HepG2 (cell line): ENCODE results near the gene ATP4A. TPM values are rescaled to one million over a fixed set of nuclear protein-coding genes. Genes with fewer than 3 reads are reported as not detected.

Experiments
- CEBPB ChIP-seq: IDR thresholded peaks from 2 replicates; pipeline ENCODE4 v1.6.1; 2011; ENCODE audit warnings: low read depth, low read length, improper control_type of control experiment, borderline replicate concordance
- ELF4 ChIP-seq: sonication (generic); formaldehyde crosslinking; IDR thresholded peaks from 2 replicates; pipeline ENCODE4 v1.5.0; 2020; ENCODE audit warnings: missing genetic modification reagents, mild to moderate bottlenecking, moderate library complexity, borderline replicate concordance
- HOXA9 ChIP-seq: sonication (generic); formaldehyde crosslinking; IDR thresholded peaks from 2 replicates; pipeline ENCODE4 v1.8.1; 2022; ENCODE audit warnings: missing genetic modification reagents, mild to moderate bottlenecking, moderate library complexity, borderline replicate concordance
- MAF1 ChIP-seq: sonication (generic); formaldehyde crosslinking; IDR thresholded peaks from 2 replicates; pipeline ENCODE4 v1.5.0; 2020; ENCODE audit warnings: missing genetic modification reagents, borderline replicate concordance
- NPAS2 ChIP-seq: sonication (generic); formaldehyde crosslinking; IDR thresholded peaks from 2 replicates; pipeline ENCODE4 v1.8.0; 2022; ENCODE audit warnings: mild to moderate bottlenecking, missing genetic modification reagents, borderline replicate concordance
- PREB ChIP-seq: sonication (generic); formaldehyde crosslinking; IDR thresholded peaks from 2 replicates; pipeline ENCODE4 v1.4.0; 2020; ENCODE audit warnings: missing genetic modification reagents
- SIN3A ChIP-seq: IDR thresholded peaks from 2 replicates; pipeline ENCODE4 v1.6.1; 2011; ENCODE audit warnings: low read depth, mild to moderate bottlenecking, control low read depth, low read length, borderline replicate concordance
- ZFP36L2 ChIP-seq: sonication (generic); formaldehyde crosslinking; IDR thresholded peaks from 2 replicates; pipeline ENCODE4 v1.4.0; 2020; ENCODE audit warnings: missing genetic modification reagents
- ZNF136 ChIP-seq: sonication (generic); formaldehyde crosslinking; IDR thresholded peaks from 2 replicates; pipeline ENCODE4 v1.8.1; 2022; ENCODE audit warnings: low read depth, mild to moderate bottlenecking, moderate library complexity, missing genetic modification reagents
- ZNF30 ChIP-seq: sonication (generic); formaldehyde crosslinking; IDR thresholded peaks from 2 replicates; pipeline ENCODE4 v1.5.0; 2020; ENCODE audit warnings: mild to moderate bottlenecking, missing genetic modification reagents
- ZNF781 ChIP-seq: sonication (generic); formaldehyde crosslinking; IDR thresholded peaks from 2 replicates; pipeline ENCODE4 v1.5.1; 2020; ENCODE audit warnings: borderline replicate concordance, mild to moderate bottlenecking, missing genetic modification reagents; ENCODE audit errors: not compliant biosample characterization
- polyA plus RNA-seq, 8 experiments: library from polyadenylated mRNA; depleted of rRNA in 3 of 8; stranded (reverse) in 7 of 8; unstranded in 1 of 8; fragments of >200 nt; fragmentation: Illumina TruSeq in 4 of 8; extraction: Trizol in 4 of 8; gene quantifications; 2 replicates each; pipeline versions ENCODE4 v1.2.1 to v1.2.3, GENCODE V29; 2011 to 2016; ENCODE audit warnings: low read depth in 4 of 8, missing spikeins in 1 of 8, mixed read lengths in 1 of 8; ENCODE audit not compliant: insufficient read depth in 1 of 8
- total RNA-seq, 5 experiments: library from RNA; depleted of rRNA; stranded (reverse); fragments of >200 nt; fragmentation: Illumina TruSeq; extraction: Trizol; gene quantifications; 2 replicates each; pipeline ENCODE4 v1.2.3, GENCODE V29; 2016; ENCODE audit warnings: low read depth in 1 of 5
- TF ChIP-seq, protein P1 (sequence below): sonication (generic); formaldehyde crosslinking; IDR thresholded peaks from 2 replicates; pipeline ENCODE4 v1.4.0; 2020; ENCODE audit warnings: missing genetic modification reagents, mild to moderate bottlenecking, borderline replicate concordance
- TF ChIP-seq, protein P2 (sequence below): fragments of 450-650 bp; IDR thresholded peaks from 2 replicates; pipeline ENCODE4 v1.6.1; 2017
- TF ChIP-seq, protein P3 (sequence below): sonication (generic); formaldehyde crosslinking; IDR thresholded peaks from 2 replicates; pipeline ENCODE4 v1.4.0; 2020; ENCODE audit warnings: mild to moderate bottlenecking, missing genetic modification reagents

The ATP4A gene
- total and polyA plus RNA-seq, 2 of the 13 experiments (the other 11 are each of a cell fraction or from before 2014, with no cell fraction given): 0.08 to 0.11 TPM

DNA sequence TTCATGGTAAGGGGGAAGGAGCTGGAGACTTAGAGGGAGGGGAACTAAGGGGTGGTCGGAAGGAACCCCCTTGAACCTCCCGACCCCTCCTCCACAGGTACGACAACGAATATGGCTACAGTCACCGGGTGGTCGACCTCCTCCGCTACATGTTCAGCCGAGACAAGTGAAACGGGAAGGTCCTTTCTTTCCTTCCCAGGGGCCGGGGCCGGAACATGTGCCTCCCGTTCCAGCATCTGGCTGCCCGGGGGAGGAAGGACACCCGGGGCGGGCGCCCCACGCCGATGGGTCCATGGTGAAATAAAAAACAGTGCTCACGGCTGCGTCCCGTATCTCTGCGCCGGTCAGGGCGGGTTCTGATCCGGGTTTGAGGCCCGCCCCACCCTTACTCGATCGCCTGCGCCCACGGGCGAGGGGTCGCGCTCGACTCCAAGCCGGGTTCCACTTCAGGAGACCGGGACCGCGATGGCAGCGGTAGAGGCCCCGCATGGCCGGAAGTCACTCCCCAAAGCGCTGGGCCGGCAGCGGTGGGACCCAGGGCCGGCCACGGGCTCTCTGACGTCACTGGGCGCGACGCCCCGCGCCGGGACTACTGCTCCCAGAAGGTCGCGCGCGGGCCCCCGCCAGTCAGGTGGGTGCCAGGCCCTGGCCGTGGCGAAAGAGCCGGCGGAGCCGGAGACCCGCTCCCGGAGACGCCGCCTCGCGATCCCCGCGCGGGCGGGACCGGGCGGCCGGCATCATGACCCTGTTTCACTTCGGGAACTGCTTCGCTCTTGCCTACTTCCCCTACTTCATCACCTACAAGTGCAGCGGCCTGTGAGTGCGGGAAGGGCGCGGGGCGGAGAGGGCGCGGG is 18.2 kb downstream of the ATP4A start, which contains the start of gene TMEM147 (continued):
- TF ChIP-seq ELF4 (CRISPR knock-in tag) (no peak), ZNF30 (CRISPR knock-in tag) (no peak), ZFP36L2 (no peak), SIN3A (peak; percentile 72), MAF1 (CRISPR knock-in tag) (0 out of 2 replicates have a peak, but pooled peaks have one; percentile 41), ZNF781 (CRISPR knock-in tag) (peak; percentile 40), PREB (CRISPR knock-in tag) (no peak), NPAS2 (CRISPR knock-in tag) (no peak), ZNF136 (no peak), CEBPB (no peak), HOXA9 (CRISPR knock-in tag) (no peak)
- TF ChIP-seq, protein P1, sequence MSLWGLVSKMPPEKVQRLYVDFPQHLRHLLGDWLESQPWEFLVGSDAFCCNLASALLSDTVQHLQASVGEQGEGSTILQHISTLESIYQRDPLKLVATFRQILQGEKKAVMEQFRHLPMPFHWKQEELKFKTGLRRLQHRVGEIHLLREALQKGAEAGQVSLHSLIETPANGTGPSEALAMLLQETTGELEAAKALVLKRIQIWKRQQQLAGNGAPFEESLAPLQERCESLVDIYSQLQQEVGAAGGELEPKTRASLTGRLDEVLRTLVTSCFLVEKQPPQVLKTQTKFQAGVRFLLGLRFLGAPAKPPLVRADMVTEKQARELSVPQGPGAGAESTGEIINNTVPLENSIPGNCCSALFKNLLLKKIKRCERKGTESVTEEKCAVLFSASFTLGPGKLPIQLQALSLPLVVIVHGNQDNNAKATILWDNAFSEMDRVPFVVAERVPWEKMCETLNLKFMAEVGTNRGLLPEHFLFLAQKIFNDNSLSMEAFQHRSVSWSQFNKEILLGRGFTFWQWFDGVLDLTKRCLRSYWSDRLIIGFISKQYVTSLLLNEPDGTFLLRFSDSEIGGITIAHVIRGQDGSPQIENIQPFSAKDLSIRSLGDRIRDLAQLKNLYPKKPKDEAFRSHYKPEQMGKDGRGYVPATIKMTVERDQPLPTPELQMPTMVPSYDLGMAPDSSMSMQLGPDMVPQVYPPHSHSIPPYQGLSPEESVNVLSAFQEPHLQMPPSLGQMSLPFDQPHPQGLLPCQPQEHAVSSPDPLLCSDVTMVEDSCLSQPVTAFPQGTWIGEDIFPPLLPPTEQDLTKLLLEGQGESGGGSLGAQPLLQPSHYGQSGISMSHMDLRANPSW (CRISPR knock-in tag): no peak; the same call in 1 of the 2 replicates
- TF ChIP-seq, protein P2, sequence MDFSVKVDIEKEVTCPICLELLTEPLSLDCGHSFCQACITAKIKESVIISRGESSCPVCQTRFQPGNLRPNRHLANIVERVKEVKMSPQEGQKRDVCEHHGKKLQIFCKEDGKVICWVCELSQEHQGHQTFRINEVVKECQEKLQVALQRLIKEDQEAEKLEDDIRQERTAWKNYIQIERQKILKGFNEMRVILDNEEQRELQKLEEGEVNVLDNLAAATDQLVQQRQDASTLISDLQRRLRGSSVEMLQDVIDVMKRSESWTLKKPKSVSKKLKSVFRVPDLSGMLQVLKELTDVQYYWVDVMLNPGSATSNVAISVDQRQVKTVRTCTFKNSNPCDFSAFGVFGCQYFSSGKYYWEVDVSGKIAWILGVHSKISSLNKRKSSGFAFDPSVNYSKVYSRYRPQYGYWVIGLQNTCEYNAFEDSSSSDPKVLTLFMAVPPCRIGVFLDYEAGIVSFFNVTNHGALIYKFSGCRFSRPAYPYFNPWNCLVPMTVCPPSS: no peak
- TF ChIP-seq, protein P3, sequence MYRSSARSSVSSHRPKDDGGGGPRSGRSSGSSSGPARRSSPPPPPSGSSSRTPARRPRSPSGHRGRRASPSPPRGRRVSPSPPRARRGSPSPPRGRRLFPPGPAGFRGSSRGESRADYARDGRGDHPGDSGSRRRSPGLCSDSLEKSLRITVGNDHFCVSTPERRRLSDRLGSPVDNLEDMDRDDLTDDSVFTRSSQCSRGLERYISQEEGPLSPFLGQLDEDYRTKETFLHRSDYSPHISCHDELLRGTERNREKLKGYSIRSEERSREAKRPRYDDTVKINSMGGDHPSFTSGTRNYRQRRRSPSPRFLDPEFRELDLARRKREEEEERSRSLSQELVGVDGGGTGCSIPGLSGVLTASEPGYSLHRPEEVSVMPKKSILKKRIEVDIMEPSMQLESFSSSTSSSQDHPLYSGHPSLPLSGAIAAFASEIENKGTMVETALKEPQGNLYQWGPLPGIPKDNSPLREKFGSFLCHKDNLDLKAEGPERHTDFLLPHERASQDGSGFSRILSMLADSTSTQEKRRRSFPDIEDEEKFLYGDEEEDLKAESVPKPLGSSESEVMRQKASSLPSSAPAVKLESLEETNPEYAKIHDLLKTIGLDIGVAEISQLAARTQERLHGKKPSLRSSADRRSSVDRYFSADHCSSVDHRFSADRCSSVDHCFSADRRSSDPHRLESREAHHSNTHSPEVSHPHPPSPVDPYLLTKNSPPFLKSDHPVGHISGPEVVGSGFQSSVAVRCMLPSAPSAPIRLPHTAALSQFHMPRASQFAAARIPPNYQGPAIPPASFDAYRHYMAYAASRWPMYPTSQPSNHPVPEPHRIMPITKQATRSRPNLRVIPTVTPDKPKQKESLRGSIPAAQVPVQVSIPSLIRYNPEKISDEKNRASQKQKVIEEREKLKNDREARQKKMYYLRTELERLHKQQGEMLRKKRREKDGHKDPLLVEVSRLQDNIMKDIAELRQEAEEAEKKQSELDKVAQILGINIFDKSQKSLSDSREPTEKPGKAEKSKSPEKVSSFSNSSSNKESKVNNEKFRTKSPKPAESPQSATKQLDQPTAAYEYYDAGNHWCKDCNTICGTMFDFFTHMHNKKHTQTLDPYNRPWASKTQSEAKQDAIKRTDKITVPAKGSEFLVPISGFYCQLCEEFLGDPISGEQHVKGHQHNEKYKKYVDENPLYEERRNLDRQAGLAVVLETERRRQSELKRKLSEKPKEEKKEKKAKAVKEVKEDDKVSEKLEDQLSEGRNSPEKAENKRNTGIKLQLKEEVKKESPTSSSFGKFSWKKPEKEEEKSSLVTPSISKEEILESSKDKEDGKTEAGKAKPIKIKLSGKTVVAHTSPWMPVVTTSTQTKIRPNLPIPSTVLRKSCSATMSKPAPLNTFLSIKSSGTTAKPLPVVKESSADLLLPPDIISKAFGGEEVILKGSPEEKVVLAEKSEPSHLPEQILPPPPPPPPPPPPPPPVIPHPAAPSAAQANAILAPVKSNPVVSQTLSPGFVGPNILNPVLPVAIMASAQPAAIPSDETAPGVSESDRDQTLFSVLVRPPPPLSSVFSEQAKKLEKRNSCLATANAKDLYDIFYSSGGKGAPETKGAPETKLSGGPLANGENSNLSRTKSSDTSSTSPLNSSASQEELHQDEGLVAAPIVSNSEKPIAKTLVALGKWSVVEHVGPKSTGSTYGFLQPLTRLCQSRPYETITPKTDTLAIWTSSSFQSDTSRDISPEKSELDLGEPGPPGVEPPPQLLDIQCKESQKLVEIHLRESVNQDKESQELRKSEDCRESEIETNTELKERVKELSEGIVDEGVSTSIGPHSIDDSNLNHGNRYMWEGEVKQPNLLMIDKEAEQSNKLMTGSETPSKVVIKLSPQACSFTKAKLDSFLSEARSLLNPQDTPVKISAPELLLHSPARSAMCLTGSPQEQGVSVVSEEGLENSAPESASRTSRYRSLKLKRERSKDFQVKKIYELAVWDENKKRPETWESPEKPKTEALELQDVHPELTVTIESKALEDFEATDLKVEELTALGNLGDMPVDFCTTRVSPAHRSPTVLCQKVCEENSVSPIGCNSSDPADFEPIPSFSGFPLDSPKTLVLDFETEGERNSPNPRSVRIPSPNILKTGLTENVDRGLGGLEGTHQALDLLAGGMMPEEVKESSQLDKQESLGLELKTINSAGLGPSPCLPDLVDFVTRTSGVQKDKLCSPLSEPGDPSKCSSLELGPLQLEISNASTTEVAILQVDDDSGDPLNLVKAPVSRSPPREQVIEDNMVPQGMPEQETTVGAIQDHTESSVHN: no peak
